Measurements from ENCODE around the gene PTEN.
"Not testable (repeated sequence)": the region's sequence is repeated elsewhere in the genome, so short reads cannot be mapped to it uniquely, and the experiment has no call there.

Gene PTEN

GRCh38 chr10:87846023-87846422 is 17.4 kb upstream of the PTEN start:
- DNase-seq: no peak

- DNase-seq: not testable (repeated sequence)
These were observed 16.7 kb upstream of the PTEN start for GRCh38 chr10:87846711-87847110.

- no peak for DNase-seq
These were observed 15.9 kb upstream of the PTEN start for GRCh38 chr10:87847550-87847949.

- no peak for DNase-seq
These were observed 14.4 kb upstream of the PTEN start for GRCh38 chr10:87849001-87849400.

GRCh38 chr10:87850742-87851205 is 12.7 kb upstream of the PTEN start:
- DNase-seq: peak; percentile 41 to 51

GRCh38 chr10:87852089-87852488 is 11.3 kb upstream of the PTEN start:
- DNase-seq: no peak

GRCh38 chr10:87855247-87855646 is 8.2 kb upstream of the PTEN start:
- DNase-seq: not testable (repeated sequence)

GRCh38 chr10:87855665-87856064 is 7.8 kb upstream of the PTEN start:
- not testable (repeated sequence) for DNase-seq

- DNase-seq: peak in 1 of 2 experiments; percentile 33
These were observed 3.1 kb upstream of the PTEN start for GRCh38 chr10:87860156-87860795.

GRCh38 chr10:87860816-87861403 is 2.5 kb upstream of the PTEN start:
- DNase-seq: no peak

- DNase-seq: no peak
These were observed 1.9 kb upstream of the PTEN start for GRCh38 chr10:87861566-87861952.

- peak; percentile 6 to 21 for DNase-seq
These were observed 1.3 kb upstream of the PTEN start for GRCh38 chr10:87861953-87862678.

- no peak for DNase-seq
These were observed 759 bp upstream of the PTEN start for GRCh38 chr10:87862679-87863052.

- DNase-seq: peak in 1 of 2 experiments; percentile 10
These were observed 598 bp downstream of the PTEN start for GRCh38 chr10:87863951-87864495.

GRCh38 chr10:87864496-87865059 is 1.2 kb downstream of the PTEN start:
- DNase-seq: no peak

GRCh38 chr10:87865241-87865881 is 1.9 kb downstream of the PTEN start:
- DNase-seq: no peak

- DNase-seq: no peak
These were observed 3.1 kb downstream of the PTEN start for GRCh38 chr10:87866412-87866974.

- DNase-seq: no peak
These were observed 4.0 kb downstream of the PTEN start for GRCh38 chr10:87867453-87867852.

GRCh38 chr10:87868277-87868676 is 4.9 kb downstream of the PTEN start:
- no peak for DNase-seq

GRCh38 chr10:87869139-87869538 is 5.7 kb downstream of the PTEN start:
- DNase-seq: not testable (repeated sequence)

- no peak for DNase-seq
These were observed 6.5 kb downstream of the PTEN start for GRCh38 chr10:87869773-87870551.

GRCh38 chr10:87872828-87873227 is 9.4 kb downstream of the PTEN start:
- DNase-seq: no peak

All from SHP77 (cell line).